ENCODE data around the gene FLNB. TPM values are rescaled to one million over a fixed set of nuclear protein-coding genes. Genes with fewer than 3 reads are reported as not detected.

The FLNB gene
- total and polyA plus RNA-seq, 2 of the 13 experiments (the other 11 are each of a cell fraction or from before 2014, with no cell fraction given), result 106 to 130 TPM

- TF ChIP-seq MED1 (CRISPR knock-in tag; IDR thresholded peaks at IDR 0.05) (no peak), NFIC (IDR thresholded peaks at IDR 0.05; ENCODE audit: low read length) (no peak), MIXL1 (CRISPR knock-in tag; IDR thresholded peaks at IDR 0.05) (no peak), DNMT1 (CRISPR knock-in tag; IDR thresholded peaks at IDR 0.05) (no peak), GLMP (CRISPR knock-in tag; IDR thresholded peaks at IDR 0.05; ENCODE audit: borderline replicate concordance) (no peak), ZNF687 (CRISPR knock-in tag; IDR thresholded peaks at IDR 0.05) (peak; percentile 8; the same call in 1 of the 2 replicates)
- Histone ChIP-seq H3K9me3 (ENCODE audit: low read length) (no peaks in the 10 kb centered on the region), H4K20me1 (ENCODE audit: insufficient read depth, low read length) (peaks cover 12% of the 10 kb centered on the region), H3K27ac (ENCODE audit: extremely low read length, insufficient read depth, low read length) (peak overlapping the region; percentile 15), H3K4me3 (replicated peaks in 1 of 3; ENCODE audit: insufficient read depth in 1 of 3, low read depth in 2 of 3, low read length in 3 of 3) (no peak overlapping the region), H3K4me2 (ENCODE audit: low read depth, low read length) (no peak overlapping the region), H3K79me2 (ENCODE audit: insufficient read depth, low read length) (peaks cover 95% of the 10 kb centered on the region), H3K27me3 (ENCODE audit: control insufficient read depth in 1 of 2, insufficient read depth in 2 of 2, low read length in 2 of 2) (no peaks in the 10 kb centered on the region), H3K36me3 (replicated peaks in 1 of 2; ENCODE audit: control insufficient read depth in 1 of 2, insufficient read depth in 2 of 2, low read length in 2 of 2) (peaks cover 1 to 4% of the 10 kb centered on the region in 2 experiments; a peak in 1 of 5 replicates), H3K4me1 (ENCODE audit: insufficient read depth, low read length) (peaks cover 81% of the 10 kb centered on the region), H2AFZ (ENCODE audit: low read length) (no peak overlapping the region), H3K9ac (ENCODE audit: insufficient read depth, low read depth, low read length) (no peak overlapping the region)
- ChIA-PET POLR2A (interaction anchor here (1.2 to 7.0 kb wide), 3 partner anchors 15 to 36 kb away, joined by 3 to 45 read pairs (median 3); no protein-coding TSS in a partner anchor), CTCF (ENCODE audit: low intra/inter-chr PET ratio, low total read pairs) (no interaction called here)
- WGBS (ENCODE audit: low lambda C conversion rate), result 93% methylated on average over 7 of the region's 7 CpGs
- FAIRE-seq (no peak), ATAC-seq (no peak), DNase-seq (ENCODE audit: low spot score) (no peak)
- in situ Hi-C loops (cut with HindIII; ENCODE audit: extremely low pct_ligation_motif_present, low pct_unique_long_range_greater_than_20kb), result no loop called here
- no TSS peak for BruUV-seq (replicated peaks)
- intact Hi-C loops (cut with micrococcal nuclease; ENCODE audit: unreplicated experiment), result loop anchor here (5.0 kb wide), 1 partner anchor 57 kb away; no protein-coding TSS in a partner anchor
Observed at GRCh38 chr3:58044691-58045483, 36.7 kb downstream of the FLNB start.
